Measurements from ENCODE around the gene PIGS.

PIGS gene

GRCh38 chr17:28597606-28598383, 26.5 kb upstream of the PIGS start:
- TF ChIP-seq, protein P1, sequence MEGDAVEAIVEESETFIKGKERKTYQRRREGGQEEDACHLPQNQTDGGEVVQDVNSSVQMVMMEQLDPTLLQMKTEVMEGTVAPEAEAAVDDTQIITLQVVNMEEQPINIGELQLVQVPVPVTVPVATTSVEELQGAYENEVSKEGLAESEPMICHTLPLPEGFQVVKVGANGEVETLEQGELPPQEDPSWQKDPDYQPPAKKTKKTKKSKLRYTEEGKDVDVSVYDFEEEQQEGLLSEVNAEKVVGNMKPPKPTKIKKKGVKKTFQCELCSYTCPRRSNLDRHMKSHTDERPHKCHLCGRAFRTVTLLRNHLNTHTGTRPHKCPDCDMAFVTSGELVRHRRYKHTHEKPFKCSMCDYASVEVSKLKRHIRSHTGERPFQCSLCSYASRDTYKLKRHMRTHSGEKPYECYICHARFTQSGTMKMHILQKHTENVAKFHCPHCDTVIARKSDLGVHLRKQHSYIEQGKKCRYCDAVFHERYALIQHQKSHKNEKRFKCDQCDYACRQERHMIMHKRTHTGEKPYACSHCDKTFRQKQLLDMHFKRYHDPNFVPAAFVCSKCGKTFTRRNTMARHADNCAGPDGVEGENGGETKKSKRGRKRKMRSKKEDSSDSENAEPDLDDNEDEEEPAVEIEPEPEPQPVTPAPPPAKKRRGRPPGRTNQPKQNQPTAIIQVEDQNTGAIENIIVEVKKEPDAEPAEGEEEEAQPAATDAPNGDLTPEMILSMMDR (IDR thresholded peaks at IDR 0.05; ENCODE audit: insufficient read depth, low read depth, low read length, missing control alignments) = no peak
- no peak for DNase-seq (ENCODE audit: low read depth)
- H3K4me3 ChIP-seq (ENCODE audit: low read length) = peak overlapping the region; percentile 68

DNA sequence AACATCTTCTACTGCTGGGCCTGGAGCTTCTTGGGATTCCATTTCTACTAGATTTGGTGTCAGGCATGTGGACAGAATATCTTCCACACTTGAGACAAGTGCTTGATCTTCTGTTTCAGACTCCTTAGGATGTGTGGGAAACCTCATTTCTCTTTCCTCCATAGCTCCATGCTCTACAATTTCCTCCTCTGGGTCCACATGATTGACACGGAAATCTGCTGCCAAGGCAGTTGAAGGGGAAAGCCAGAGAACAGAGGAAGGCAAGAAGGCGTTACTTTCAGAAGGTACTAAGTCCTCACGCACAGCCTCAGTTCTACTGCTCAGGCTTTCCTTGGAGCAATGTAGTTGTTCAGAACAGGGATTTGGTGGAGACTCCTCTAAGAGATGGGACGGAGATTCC, 20.9 kb upstream of the PIGS start:
- DNase-seq (ENCODE audit: low read depth) = no peak
- TF ChIP-seq, protein P1 (IDR thresholded peaks at IDR 0.05; ENCODE audit: insufficient read depth, low read depth, low read length, missing control alignments) = no peak
- H3K4me3 ChIP-seq (ENCODE audit: low read length) = no peak overlapping the region

GRCh38 chr17:28585851-28586250, 14.5 kb upstream of the PIGS start:
- no peak for DNase-seq (ENCODE audit: low read depth)
- TF ChIP-seq, protein P1 (IDR thresholded peaks at IDR 0.05; ENCODE audit: insufficient read depth, low read depth, low read length, missing control alignments) = no peak
- no peak overlapping the region for H3K4me3 ChIP-seq (ENCODE audit: low read length)

- DNase-seq (ENCODE audit: low read depth) = no peak
- no peak overlapping the region for H3K4me3 ChIP-seq (ENCODE audit: low read length)
- TF ChIP-seq, protein P1 (IDR thresholded peaks at IDR 0.05; ENCODE audit: insufficient read depth, low read depth, low read length, missing control alignments) = no peak
These were observed 13.1 kb upstream of the PIGS start for GRCh38 chr17:28584434-28584833.

DNA sequence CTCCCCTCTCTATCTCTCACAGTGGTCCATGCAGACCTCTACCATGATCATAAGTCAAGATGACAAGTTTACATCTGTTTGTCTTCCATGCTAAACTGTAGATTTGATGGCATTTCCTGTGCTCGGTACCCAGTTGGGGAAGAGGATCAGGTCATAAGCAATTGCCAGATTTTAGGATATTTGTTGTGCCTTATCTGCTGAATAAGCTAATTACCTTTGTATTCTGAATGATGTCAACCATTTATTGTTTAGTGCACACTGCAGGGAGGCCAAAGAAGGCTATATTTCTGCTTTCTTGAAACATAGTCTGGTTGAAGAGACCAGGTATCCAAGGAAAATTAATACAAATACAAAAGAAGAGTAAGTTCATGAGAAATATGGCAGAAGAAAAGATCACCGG, 11.2 kb upstream of the PIGS start:
- no peak for DNase-seq (ENCODE audit: low read depth)
- TF ChIP-seq, protein P1 (IDR thresholded peaks at IDR 0.05; ENCODE audit: insufficient read depth, low read depth, low read length, missing control alignments) = no peak

GRCh38 chr17:28580959-28581358, 9.6 kb upstream of the PIGS start:
- TF ChIP-seq, protein P1 (IDR thresholded peaks at IDR 0.05; ENCODE audit: insufficient read depth, low read depth, low read length, missing control alignments) = no peak
- H3K4me3 ChIP-seq (ENCODE audit: low read length) = no peak overlapping the region
- DNase-seq (ENCODE audit: low read depth) = no peak

More for the DNA sequence above, 11.2 kb upstream of the PIGS start:
- H3K4me3 ChIP-seq (ENCODE audit: low read length) = no peak overlapping the region

GRCh38 chr17:28579526-28579925, 8.2 kb upstream of the PIGS start:
- no peak for DNase-seq (ENCODE audit: low read depth)
- TF ChIP-seq, protein P1 (IDR thresholded peaks at IDR 0.05; ENCODE audit: insufficient read depth, low read depth, low read length, missing control alignments) = no peak
- no peak overlapping the region for H3K4me3 ChIP-seq (ENCODE audit: low read length)

All from epithelial cell of esophagus (primary cell).